Measurements from ENCODE around the gene METTL2B. TPM values are rescaled to one million over a fixed set of nuclear protein-coding genes. Genes with fewer than 3 reads are reported as not detected.

The METTL2B gene
- 36.6 and 39.6 TPM in 2 replicates for total RNA-seq

- intact Hi-C loops (cut with micrococcal nuclease), result loop anchor here (1.0 to 2.0 kb wide), 11 partner anchors 17 to 579 kb away; partner anchors contain the start of genes ATP6V1F, CALU, CCDC136 and HILPDA
Observed at GRCh38 chr7:128476402-128477335, at the start of gene METTL2B. METTL2B (plus strand) TSS chr7:128476748; CDS start chr7:128476766, 18 bp downstream.

- intact Hi-C loops (cut with micrococcal nuclease), result loop anchor here (1.0 to 5.0 kb wide), 5 partner anchors 28 to 105 kb away; partner anchors contain the start of genes HILPDA and METTL2B
Observed at GRCh38 chr7:128427289-128427891, 49.2 kb upstream of the METTL2B start.

- intact Hi-C loops (cut with micrococcal nuclease), result no loop called here
Observed at GRCh38 chr7:128430207-128430606, 46.3 kb upstream of the METTL2B start.

- intact Hi-C loops (cut with micrococcal nuclease), result no loop called here
Observed at GRCh38 chr7:128431221-128431620, 45.3 kb upstream of the METTL2B start.

GRCh38 chr7:128431754-128432153, 44.8 kb upstream of the METTL2B start:
- intact Hi-C loops (cut with micrococcal nuclease), result no loop called here

GRCh38 chr7:128434413-128435326, 41.9 kb upstream of the METTL2B start:
- intact Hi-C loops (cut with micrococcal nuclease), result no loop called here

GRCh38 chr7:128435327-128435686, 41.2 kb upstream of the METTL2B start:
- intact Hi-C loops (cut with micrococcal nuclease), result no loop called here

GRCh38 chr7:128437426-128438332, 38.9 kb upstream of the METTL2B start:
- intact Hi-C loops (cut with micrococcal nuclease), result no loop called here

GRCh38 chr7:128442356-128442755, 34.2 kb upstream of the METTL2B start:
- intact Hi-C loops (cut with micrococcal nuclease), result no loop called here

GRCh38 chr7:128443831-128444600, 32.5 kb upstream of the METTL2B start:
- intact Hi-C loops (cut with micrococcal nuclease), result no loop called here

GRCh38 chr7:128446306-128446705, 30.2 kb upstream of the METTL2B start:
- intact Hi-C loops (cut with micrococcal nuclease), result no loop called here

GRCh38 chr7:128447941-128448564, 28.5 kb upstream of the METTL2B start:
- intact Hi-C loops (cut with micrococcal nuclease), result no loop called here

- intact Hi-C loops (cut with micrococcal nuclease), result no loop called here
Observed at GRCh38 chr7:128448751-128449302, 27.7 kb upstream of the METTL2B start.

- intact Hi-C loops (cut with micrococcal nuclease), result loop anchor here (10.0 kb wide), 2 partner anchors 1036 to 1604 kb away; partner anchors contain the start of gene ZC3HC1
Observed at GRCh38 chr7:128450409-128450808, 26.1 kb upstream of the METTL2B start.

- intact Hi-C loops (cut with micrococcal nuclease), result loop anchor here (10.0 kb wide), 2 partner anchors 1036 to 1604 kb away; partner anchors contain the start of gene ZC3HC1
Observed at GRCh38 chr7:128450913-128451312, 25.6 kb upstream of the METTL2B start.

GRCh38 chr7:128452552-128452951, 24.0 kb upstream of the METTL2B start:
- intact Hi-C loops (cut with micrococcal nuclease), result loop anchor here (10.0 kb wide), 2 partner anchors 1038 to 1602 kb away; partner anchors contain the start of gene ZC3HC1

GRCh38 chr7:128453836-128454804, 22.4 kb upstream of the METTL2B start:
- intact Hi-C loops (cut with micrococcal nuclease), result loop anchor here (2.0 to 10.0 kb wide), 3 partner anchors 409 to 1601 kb away; partner anchors contain the start of genes ATP6V1F and ZC3HC1

Data from T-helper 1 cell treated with Interleukin-12 subunit alpha and Interleukin-12 subunit beta and Interleukin-4 antibody, amounts not matched to agents 30 ng/mL and 1 ng/mL, for 36 hours (primary cell).